Spleen (tissue), 11 donors: ENCODE data around the gene GNGT2. TPM values are rescaled to one million over a fixed set of nuclear protein-coding genes. Genes with fewer than 3 reads are reported as not detected.
A peak's percentile ranks its signal among the peaks of the same experiment; 100 is the strongest.

Experiments used
- DNase-seq: peaks from one replicate; pipeline ENCODE4 v3.0.0-alpha.2; 2020
- H3K27ac ChIP-seq, 8 donors: fragments of 200-600 bp; sonication (generic) in 7 of 8; 1 replicate in 4 of 8; 2 replicates in 4 of 8; pipeline versions ENCODE4 v1.5.0 to v1.8.0; 2016 to 2021; ENCODE audit warnings: inconsistent platforms in 4 of 8, mild to moderate bottlenecking in 4 of 8, moderate library complexity in 1 of 8
- H3K27me3 ChIP-seq, 7 donors: fragments of 200-600 bp; sonication (generic) in 6 of 7; replicated peaks in 1 of 7; 1 replicate in 4 of 7; 2 replicates in 3 of 7; pipeline versions ENCODE4 v1.5.0 to v1.8.0; 2016 to 2021; ENCODE audit warnings: inconsistent platforms in 3 of 7, mild to moderate bottlenecking in 1 of 7
- H3K36me3 ChIP-seq, 6 donors: fragments of 200-600 bp; sonication (generic) in 5 of 6; 1 replicate in 4 of 6; 2 replicates in 2 of 6; pipeline versions ENCODE4 v1.5.0 to v1.8.0; 2016 to 2021; ENCODE audit warnings: inconsistent platforms in 2 of 6
- H3K4me1 ChIP-seq, 6 donors: fragments of 200-600 bp; sonication (generic) in 5 of 6; 1 replicate in 3 of 6; 2 replicates in 3 of 6; pipeline versions ENCODE4 v1.5.0 to v1.8.0; 2016 to 2021; ENCODE audit warnings: inconsistent platforms in 3 of 6
- H3K4me3 ChIP-seq, 8 donors: fragments of 200-600 bp; sonication (generic) in 7 of 8; 1 replicate in 4 of 8; 2 replicates in 4 of 8; pipeline versions ENCODE4 v1.5.0 to v1.8.0; 2016 to 2021; ENCODE audit warnings: inconsistent platforms in 4 of 8, mild to moderate bottlenecking in 4 of 8, moderate library complexity in 2 of 8
- H3K9me3 ChIP-seq, 8 donors: fragments of 200-600 bp; sonication (generic) in 7 of 8; 1 replicate in 4 of 8; 2 replicates in 4 of 8; pipeline versions ENCODE4 v1.5.0 to v1.8.0; 2016 to 2021; ENCODE audit warnings: inconsistent platforms in 4 of 8
- CTCF ChIP-seq, 11 experiments: fragments of 200-600 bp in 7 of 11; fragments of 450-650 bp in 4 of 11; sonication (generic) in 4 of 11; IDR thresholded peaks in 8 of 11; conservative IDR thresholded peaks in 3 of 11; 1 replicate in 7 of 11; 2 replicates in 4 of 11; pipeline versions ENCODE4 v1.4.0 to v1.8.0; 2016 to 2021; ENCODE audit warnings: antibody characterized with exemption in 11 of 11, inconsistent platforms in 4 of 11, mild to moderate bottlenecking in 1 of 11
- POLR2A ChIP-seq, 3 donors: fragments of 450-650 bp; IDR thresholded peaks; one replicate each; pipeline ENCODE4 v1.5.1; 2017; ENCODE audit warnings: antibody characterized with exemption in 3 of 3, mild to moderate bottlenecking in 1 of 3
- POLR2AphosphoS5 ChIP-seq, 3 donors: sonication (generic); formaldehyde crosslinking; IDR thresholded peaks; one replicate each; pipeline ENCODE4 v1.5.1; 2017; ENCODE audit warnings: antibody characterized with exemption in 3 of 3
- WGBS, 5 donors: extraction: QIAGEN DNeasy Blood & Tissue Kit in 3 of 5; methylation state at CpG; one replicate each; pipeline versions ENCODE4 v1.1.5 to v1.1.7; 2013 to 2018; 5-methylcytosine and 5-hydroxymethylcytosine counted together
- intact Hi-C: fragments of 100-400 bp; cut with DNase I; formaldehyde crosslinking; loops from one replicate; pipeline ENCODE4 v1.15.0; 2023; ENCODE audit warnings: low total_unique reads
- polyA plus RNA-seq, 3 donors: library from polyadenylated mRNA; stranded (reverse); fragments of 200-250 nt; gene quantifications; one replicate each; pipeline ENCODE4 v1.2.1, GENCODE V29; 2013
- total RNA-seq, 7 donors: library from RNA; depleted of rRNA in 3 of 7; stranded (reverse); fragments of >200 nt in 3 of 7; fragmentation: NEBNext Ultra II Directional in 4 of 7; extraction: Animal tissue kit (Norgen Biotek cat#: 25700) in 4 of 7; gene quantifications; one replicate each; pipeline versions ENCODE4 v1.1.0 to v1.2.1, GENCODE V29; 2016 to 2021
- donor health status: healthy with polysubstance abuse.
- donor health status: DM: no; HTN: no; CAD: no; lungs with moderate emphysema.
- donor health status: DM: no; HTN: no; CAD: no.
- donor health status: Bipolar disorder and iron deficiency.
- donor health status: healthy.
- donor health status: DM: no; HTN: no; CAD: no.
- donor health status: DM: yes; HTN: yes; CAD: no.

Gene GNGT2
- total and polyA plus RNA-seq, 10 donors: 17.2 to 42.9 (median 22.6) TPM

GRCh38 chr17:49254066-49254465 lies 43.7 kb upstream of the GNGT2 start:
- H3K27ac ChIP-seq: peak overlapping the region in 1 of 8 donors; percentile 88
- no peak overlapping the region for H3K4me3 ChIP-seq
- H3K9me3 ChIP-seq: no peaks in the 10 kb centered on the region
- intact Hi-C loops: no loop called here
- H3K36me3 ChIP-seq: no peaks in the 10 kb centered on the region
- DNase-seq: no peak
- H3K27me3 ChIP-seq: peaks cover 0 to 12% (median 0%) of the 10 kb centered on the region in 7 donors
- H3K4me1 ChIP-seq: peaks cover 0 to 36% (median 0%) of the 10 kb centered on the region in 6 donors
- TF ChIP-seq POLR2A (IDR thresholded peaks at IDR 0.05) (no peak), CTCF (IDR thresholded peaks at IDR 0.05 in 8 of 11, conservative IDR thresholded peaks at IDR 0.05 in 3 of 11) (no peak), POLR2AphosphoS5 (IDR thresholded peaks at IDR 0.05) (no peak)
- WGBS, 5 donors: 69 to 84% (median 74%) methylated on average over 4 of the region's 4 CpGs

DNA sequence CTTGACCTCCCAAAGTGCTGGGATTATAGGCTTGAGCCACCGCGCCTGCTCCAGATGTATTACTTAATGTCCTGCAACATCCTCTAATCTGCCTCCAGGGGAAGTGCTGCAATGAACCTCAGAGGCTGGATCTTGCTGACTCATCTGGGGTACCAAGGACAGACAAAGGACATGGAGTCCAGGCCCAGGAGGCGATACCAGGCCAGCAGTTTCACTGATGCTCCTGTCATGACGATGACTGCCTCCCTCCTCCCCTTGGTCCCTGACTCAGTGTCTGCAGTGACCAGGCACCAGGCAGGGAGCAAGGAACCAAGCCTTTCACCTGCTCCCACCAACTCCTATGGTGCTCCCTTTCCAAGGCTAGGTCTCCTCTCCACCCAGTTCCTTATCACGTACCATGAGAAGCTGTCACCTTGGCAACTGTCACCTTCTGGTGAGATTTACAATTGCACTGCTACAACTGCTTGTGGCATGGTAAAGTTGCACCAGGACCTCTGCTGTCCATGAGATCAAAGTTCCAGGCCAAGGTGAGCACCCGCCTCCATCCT lies 41.8 kb upstream of the GNGT2 start:
- Histone ChIP-seq H3K27ac (peak overlapping the region in 6 of 8 donors; percentile 51 to 88 (median 70)), H3K36me3 (no peaks in the 10 kb centered on the region), H3K4me1 (peaks cover 0 to 35% (median 0%) of the 10 kb centered on the region in 6 donors), H3K4me3 (peak overlapping the region in 1 of 8 donors; percentile 39), H3K27me3 (peaks cover 0 to 19% (median 0%) of the 10 kb centered on the region in 7 donors), H3K9me3 (no peaks in the 10 kb centered on the region)
- TF ChIP-seq POLR2AphosphoS5 (IDR thresholded peaks at IDR 0.05) (peak in 2 of 3 donors; percentile 29 to 75), CTCF (IDR thresholded peaks at IDR 0.05 in 8 of 11, conservative IDR thresholded peaks at IDR 0.05 in 3 of 11) (peak in 2 of 11 experiments; percentile 4 to 32), POLR2A (IDR thresholded peaks at IDR 0.05) (no peak)
- 45 to 75% (median 52%) methylated on average over 4 to 6 of the region's 6 CpGs for WGBS, 5 donors
- DNase-seq: peak; percentile 83
- intact Hi-C loops: no loop called here

DNA sequence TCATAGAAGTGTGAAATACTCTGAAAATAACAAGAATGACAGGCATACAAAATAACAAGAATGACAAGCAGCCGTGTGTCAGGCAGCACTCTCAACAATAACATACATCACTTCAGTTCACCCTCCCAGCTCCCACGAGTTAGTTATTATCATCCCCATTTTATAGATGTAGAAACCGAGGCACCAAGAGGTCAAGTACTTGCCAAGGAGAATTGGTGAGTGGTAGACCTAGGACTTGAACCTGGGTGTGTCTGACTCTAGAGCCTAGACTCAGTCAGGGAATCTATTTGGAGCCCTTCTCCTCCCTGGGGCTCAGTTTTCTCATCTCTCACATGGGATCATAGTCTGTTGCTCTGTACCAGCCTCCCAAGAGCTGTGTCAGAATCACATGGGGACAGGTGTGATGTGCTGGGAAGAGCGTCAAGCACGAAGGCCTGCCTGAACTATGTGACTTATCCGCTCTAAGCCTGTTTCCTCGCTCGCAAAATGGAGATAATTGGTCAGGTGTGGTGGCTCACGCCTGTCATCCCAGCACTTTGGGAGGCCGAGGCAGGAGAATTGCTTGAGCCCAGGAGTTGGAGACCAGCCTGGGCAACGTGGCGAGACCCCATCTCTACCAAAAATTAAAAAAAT lies 39.6 kb upstream of the GNGT2 start:
- intact Hi-C loops: no loop called here
- 83 to 94% (median 89%) methylated on average over 12 of the region's 12 CpGs for WGBS, 5 donors
- no peak overlapping the region for H3K4me3 ChIP-seq

More for the DNA sequence above, 39.6 kb upstream of the GNGT2 start:
- H3K9me3 ChIP-seq: no peaks in the 10 kb centered on the region
- DNase-seq: no peak
- H3K36me3 ChIP-seq: no peaks in the 10 kb centered on the region
- H3K27me3 ChIP-seq: peaks cover 0 to 33% (median 0%) of the 10 kb centered on the region in 7 donors
- H3K4me1 ChIP-seq: peaks cover 0 to 33% (median 0%) of the 10 kb centered on the region in 6 donors
- no peak overlapping the region for H3K27ac ChIP-seq
- TF ChIP-seq POLR2A (IDR thresholded peaks at IDR 0.05): no peak
- no peak for TF ChIP-seq CTCF (IDR thresholded peaks at IDR 0.05 in 8 of 11, conservative IDR thresholded peaks at IDR 0.05 in 3 of 11)
- no peak for TF ChIP-seq POLR2AphosphoS5 (IDR thresholded peaks at IDR 0.05)
